GM12875 (cell line): ENCODE measurements around the gene CEP152.

Experiments used
- H3K4me3 ChIP-seq: one replicate; pipeline ENCODE4 v1.5.1; 2011; ENCODE audit warnings: low read depth, low read length, control low read depth
- TF ChIP-seq, protein P1 (sequence below): IDR thresholded peaks from 2 replicates; pipeline ENCODE4 v1.5.1; 2011; ENCODE audit warnings: low read depth, mild to moderate bottlenecking, control low read depth, inconsistent platforms, low read length, moderate library complexity, borderline replicate concordance; ENCODE audit not compliant: insufficient read depth

The CEP152 gene

DNA sequence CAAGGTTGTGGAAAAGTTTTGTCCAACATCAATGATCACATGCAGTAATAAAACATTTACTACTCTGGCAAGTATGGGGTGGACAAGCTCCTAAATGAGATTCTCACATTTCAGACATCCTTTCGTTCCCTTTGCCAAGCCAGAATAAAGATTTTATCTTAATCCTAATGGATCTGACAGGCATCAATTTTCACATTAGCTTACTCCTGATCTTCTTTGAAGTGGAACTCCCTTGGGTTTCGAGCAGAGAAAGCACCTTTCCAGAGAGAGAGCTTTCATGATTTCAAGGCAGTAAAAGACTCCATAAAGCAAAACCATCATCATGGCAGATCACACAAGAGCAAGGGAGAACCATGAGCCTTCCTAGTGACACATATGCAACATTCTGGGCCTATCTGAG is 39.8 kb upstream of the CEP152 start:
- no peak overlapping the region for H3K4me3 ChIP-seq
- TF ChIP-seq, protein P1, sequence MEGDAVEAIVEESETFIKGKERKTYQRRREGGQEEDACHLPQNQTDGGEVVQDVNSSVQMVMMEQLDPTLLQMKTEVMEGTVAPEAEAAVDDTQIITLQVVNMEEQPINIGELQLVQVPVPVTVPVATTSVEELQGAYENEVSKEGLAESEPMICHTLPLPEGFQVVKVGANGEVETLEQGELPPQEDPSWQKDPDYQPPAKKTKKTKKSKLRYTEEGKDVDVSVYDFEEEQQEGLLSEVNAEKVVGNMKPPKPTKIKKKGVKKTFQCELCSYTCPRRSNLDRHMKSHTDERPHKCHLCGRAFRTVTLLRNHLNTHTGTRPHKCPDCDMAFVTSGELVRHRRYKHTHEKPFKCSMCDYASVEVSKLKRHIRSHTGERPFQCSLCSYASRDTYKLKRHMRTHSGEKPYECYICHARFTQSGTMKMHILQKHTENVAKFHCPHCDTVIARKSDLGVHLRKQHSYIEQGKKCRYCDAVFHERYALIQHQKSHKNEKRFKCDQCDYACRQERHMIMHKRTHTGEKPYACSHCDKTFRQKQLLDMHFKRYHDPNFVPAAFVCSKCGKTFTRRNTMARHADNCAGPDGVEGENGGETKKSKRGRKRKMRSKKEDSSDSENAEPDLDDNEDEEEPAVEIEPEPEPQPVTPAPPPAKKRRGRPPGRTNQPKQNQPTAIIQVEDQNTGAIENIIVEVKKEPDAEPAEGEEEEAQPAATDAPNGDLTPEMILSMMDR, result no peak

DNA sequence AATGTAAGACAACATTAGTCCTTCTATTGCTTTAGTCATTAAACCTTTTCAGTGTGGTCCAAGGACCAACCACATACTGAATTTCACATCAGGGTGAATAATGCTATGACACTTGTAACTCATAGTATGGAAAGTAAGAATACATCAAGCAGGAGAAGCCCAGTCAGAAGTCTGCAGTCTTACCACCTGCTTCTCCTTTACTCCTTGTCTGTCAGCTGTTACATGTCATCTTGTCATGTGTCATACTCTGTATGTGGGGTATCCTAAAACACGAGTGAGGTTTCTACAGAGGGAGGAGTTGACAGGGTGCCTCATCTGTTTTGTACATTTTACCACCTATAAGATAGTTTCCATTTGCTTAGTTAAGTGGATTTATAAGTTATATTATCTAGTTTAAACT is 34.3 kb upstream of the CEP152 start:
- no peak overlapping the region for H3K4me3 ChIP-seq
- TF ChIP-seq, protein P1, result no peak

DNA sequence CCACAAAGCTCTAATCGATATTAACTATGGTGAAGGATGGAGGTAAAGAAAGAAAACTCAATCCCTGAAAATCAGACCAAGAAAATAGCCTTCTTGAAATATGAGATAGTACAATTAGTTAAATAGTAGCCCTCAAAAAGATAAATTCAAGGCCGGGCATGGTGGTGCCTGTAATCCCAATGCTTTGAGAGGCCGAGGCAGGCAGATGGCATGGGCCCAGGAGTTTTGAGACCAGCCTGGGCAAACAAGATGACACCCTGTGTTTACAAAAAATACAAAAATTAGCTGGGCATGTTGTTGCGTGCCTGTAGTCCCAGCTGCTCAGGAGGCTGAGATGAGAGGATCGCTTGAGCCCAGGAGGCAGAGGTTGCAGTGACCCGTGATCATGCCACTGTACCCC is 31.6 kb upstream of the CEP152 start:
- no peak overlapping the region for H3K4me3 ChIP-seq
- TF ChIP-seq, protein P1, result no peak

DNA sequence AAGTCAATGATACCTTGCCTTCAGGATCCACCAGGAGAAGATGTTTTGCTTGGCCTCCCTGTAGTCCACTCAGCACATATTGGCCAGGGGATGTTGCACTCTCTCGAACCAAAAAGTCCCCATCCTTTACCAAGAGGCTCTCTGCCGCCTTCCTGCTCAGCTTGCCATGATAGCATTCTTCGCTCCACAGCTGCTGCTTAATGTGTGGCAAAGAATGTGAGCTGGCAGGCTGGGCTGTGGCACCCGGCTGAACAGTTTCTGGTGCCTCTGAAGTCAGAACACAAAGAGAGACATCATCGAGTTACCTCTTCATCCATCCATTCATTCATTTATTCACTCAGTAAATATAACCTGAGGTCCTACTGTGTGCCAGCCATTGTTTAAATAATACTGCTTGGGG is 23.9 kb upstream of the CEP152 start:
- TF ChIP-seq, protein P1, result no peak
- no peak overlapping the region for H3K4me3 ChIP-seq

DNA sequence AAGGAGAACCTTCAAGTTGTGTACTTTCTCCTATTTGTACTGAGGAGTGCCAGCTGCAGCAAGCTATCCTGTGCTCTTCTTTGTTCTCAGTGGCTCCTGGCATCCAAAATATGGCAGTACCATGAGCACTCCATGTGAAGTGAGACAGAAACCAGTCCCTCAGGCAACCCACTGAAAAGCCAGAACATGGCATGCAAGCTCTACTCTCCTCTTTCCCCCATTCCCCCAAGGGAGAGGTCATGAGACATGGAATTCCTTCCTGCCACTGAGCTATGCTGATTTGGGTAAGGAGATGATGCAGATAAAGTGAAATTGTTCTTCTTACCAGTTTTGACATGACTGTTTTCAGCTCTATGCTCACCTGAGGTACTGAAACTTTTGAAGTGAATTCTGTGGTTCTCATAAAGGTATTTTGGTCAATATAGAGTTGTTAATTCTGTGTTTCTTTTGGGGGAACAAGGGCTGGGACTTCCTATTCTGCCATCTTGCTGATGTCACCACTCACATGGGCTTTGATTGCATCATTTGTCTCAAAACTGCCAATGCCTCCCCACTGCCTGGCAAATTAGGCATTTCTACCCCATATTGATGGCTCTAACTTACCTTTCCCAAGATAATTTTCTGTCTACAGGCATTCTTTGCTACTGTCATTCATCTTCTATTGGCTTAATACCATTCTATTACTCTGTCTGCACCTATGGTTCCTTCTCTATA is 22.8 kb upstream of the CEP152 start:
- TF ChIP-seq, protein P1, result no peak
- no peak overlapping the region for H3K4me3 ChIP-seq

DNA sequence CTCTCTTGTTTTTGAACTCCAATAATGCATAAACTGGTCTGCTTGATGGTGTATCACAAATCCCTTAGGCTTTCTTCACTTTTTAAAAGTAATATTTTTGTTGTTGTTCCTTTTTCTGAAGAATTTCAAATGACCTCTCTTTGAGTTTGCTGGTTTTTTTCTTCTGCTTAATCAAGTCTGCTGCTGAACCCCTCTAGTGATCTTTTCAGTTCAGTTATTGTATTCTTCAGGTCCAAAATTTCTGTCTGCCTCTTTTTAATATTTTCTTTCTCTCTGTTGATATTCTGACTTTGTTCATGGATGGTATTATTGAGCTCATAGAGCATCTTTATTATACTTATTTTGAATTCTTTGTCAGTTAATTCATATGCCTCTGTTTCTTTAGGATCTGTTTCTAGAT is 21.8 kb upstream of the CEP152 start:
- no peak overlapping the region for H3K4me3 ChIP-seq
- TF ChIP-seq, protein P1, result no peak

DNA sequence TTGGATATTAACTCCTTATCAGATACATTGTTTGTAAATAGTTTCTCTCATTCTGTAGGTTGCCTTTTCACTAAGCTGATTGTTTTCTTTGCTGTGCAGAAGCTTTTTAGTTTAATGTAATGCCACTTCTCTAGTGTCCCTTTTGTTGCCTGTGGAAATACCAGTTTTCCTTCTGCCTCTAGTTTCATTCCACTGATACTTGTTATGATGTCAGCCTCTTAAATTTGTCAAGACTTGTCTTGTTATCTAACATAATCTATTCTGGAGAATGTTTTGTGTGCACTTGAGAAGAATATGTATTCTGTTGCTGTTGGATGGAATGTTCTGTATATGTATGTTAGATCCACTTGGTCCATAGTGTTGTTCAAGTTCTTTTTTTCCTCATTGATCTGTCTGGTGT is 18.0 kb upstream of the CEP152 start:
- TF ChIP-seq, protein P1, result no peak
- H3K4me3 ChIP-seq, result no peak overlapping the region
